GM12872 (cell line): Measurements from ENCODE around the gene MYO5A.

ENCODE experiments used
- CTCF ChIP-seq: IDR thresholded peaks from 3 replicates; pipeline ENCODE4 v1.5.1; 2011; ENCODE audit warnings: low read depth, mild to moderate bottlenecking, low read length, moderate library complexity; ENCODE audit not compliant: insufficient read depth

MYO5A gene

GRCh38 chr15:52257734-52258062, 271.0 kb downstream of the MYO5A start:
- no peak for TF ChIP-seq CTCF
